ENCODE results near the gene PDZRN3.

Gene PDZRN3

GRCh38 chr3:73409138-73409763 lies 215.5 kb downstream of the PDZRN3 start:
- DNase-seq, result no peak

GRCh38 chr3:73408634-73409033 lies 216.1 kb downstream of the PDZRN3 start:
- no peak for DNase-seq

- no peak for DNase-seq
Observed at GRCh38 chr3:73407577-73407976, 217.2 kb downstream of the PDZRN3 start.

- no peak for DNase-seq
Observed at GRCh38 chr3:73405853-73406252, 218.9 kb downstream of the PDZRN3 start.

GRCh38 chr3:73405000-73405399 lies 219.7 kb downstream of the PDZRN3 start:
- DNase-seq, result no peak

- DNase-seq, result no peak
Observed at GRCh38 chr3:73404435-73404834, 220.3 kb downstream of the PDZRN3 start.

GRCh38 chr3:73403444-73403843 lies 221.3 kb downstream of the PDZRN3 start:
- DNase-seq, result no peak

GRCh38 chr3:73401616-73402279 lies 223.0 kb downstream of the PDZRN3 start:
- DNase-seq, result no peak

GRCh38 chr3:73401059-73401458 lies 223.7 kb downstream of the PDZRN3 start:
- no peak for DNase-seq

GRCh38 chr3:73399666-73400253 lies 225.0 kb downstream of the PDZRN3 start:
- DNase-seq, result no peak

GRCh38 chr3:73399106-73399505 lies 225.6 kb downstream of the PDZRN3 start:
- DNase-seq, result no peak

- no peak for DNase-seq
Observed at GRCh38 chr3:73398084-73398483, 226.7 kb downstream of the PDZRN3 start.

- no peak for DNase-seq
Observed at GRCh38 chr3:73394240-73394639, 230.5 kb downstream of the PDZRN3 start.

- no peak for DNase-seq
Observed at GRCh38 chr3:73393005-73393404, 231.7 kb downstream of the PDZRN3 start.

GRCh38 chr3:73391984-73392383 lies 232.8 kb downstream of the PDZRN3 start:
- no peak for DNase-seq

- DNase-seq, result no peak
Observed at GRCh38 chr3:73389928-73390327, 234.8 kb downstream of the PDZRN3 start.

GRCh38 chr3:73389117-73389813 lies 235.5 kb downstream of the PDZRN3 start:
- no peak for DNase-seq

GRCh38 chr3:73385568-73385967 lies 239.2 kb downstream of the PDZRN3 start:
- no peak for DNase-seq

- no peak for DNase-seq
Observed at GRCh38 chr3:73384091-73384906, 240.4 kb downstream of the PDZRN3 start.

GRCh38 chr3:73383470-73384049 lies 241.2 kb downstream of the PDZRN3 start:
- DNase-seq, result no peak

GRCh38 chr3:73381551-73381950 lies 243.2 kb downstream of the PDZRN3 start:
- DNase-seq, result no peak

GRCh38 chr3:73380735-73381532 lies 243.8 kb downstream of the PDZRN3 start:
- DNase-seq, result no peak

Measured in activated T-cell treated with anti-CD3 and anti-CD28 coated beads, Interleukin-2, amount 50 U/mL, for 1 hour (primary cell).